NB4 (cell line): Measurements from ENCODE around the gene PPP1CB.

Source experiments
- CTCF ChIP-seq: IDR thresholded peaks from one replicate; pipeline ENCODE4 v1.5.1; 2012; ENCODE audit warnings: low read depth, low read length
- POLR2A ChIP-seq: IDR thresholded peaks from 2 replicates; pipeline ENCODE4 v1.6.1; 2011; ENCODE audit warnings: mild to moderate bottlenecking; ENCODE audit not compliant: insufficient read length; ENCODE audit errors: extremely low read depth

GRCh38 chr2:28768952-28769351, 17.3 kb downstream of the PPP1CB start:
- TF ChIP-seq CTCF (no peak), POLR2A (no peak)
